Suppressor macrophage treated with lipopolysaccharide for 1 hour (primary cell): Measurements from ENCODE around the gene TMEM223.
"Not testable (repeated sequence)": the region's sequence is repeated elsewhere in the genome, so short reads cannot be mapped to it uniquely, and the experiment has no call there.

Experiments
- DNase-seq, 3 donors: peaks; one replicate each; pipeline ENCODE4 v3.0.0-alpha.2; 2020 to 2022

The TMEM223 gene

GRCh38 chr11:62752994-62753735 lies 38.6 kb downstream of the TMEM223 start:
- DNase-seq = no peak

- DNase-seq = no peak
Measured at GRCh38 chr11:62752177-62752785, 39.5 kb downstream of the TMEM223 start.

GRCh38 chr11:62749931-62750330 lies 41.9 kb downstream of the TMEM223 start:
- not testable (repeated sequence) for DNase-seq

GRCh38 chr11:62747475-62748160 lies 44.2 kb downstream of the TMEM223 start:
- DNase-seq = no peak
